Panc1 (cell line): ENCODE measurements around the gene CDS2. TPM values are rescaled to one million over a fixed set of nuclear protein-coding genes. Genes with fewer than 3 reads are reported as not detected.

ENCODE experiments used
- ATAC-seq: fragments of 200-7000 bp; cut with Tn5 transposase; 2 replicates; pipeline ENCODE4 v1.9.1; 2020; ENCODE audit warnings: mild to moderate bottlenecking, moderate library complexity
- BruUV-seq: library from RNA; stranded (reverse); fragments of 400-500 nt; replicated peaks from 2 replicates; lab custom pipeline; 2021; lab: Mats Ljungman, UMichigan
- CTCF ChIA-PET: fragments of 300-600 bp; sonication (Branson Sonifier 250); formaldehyde crosslinking; loops from one replicate; lab custom pipeline; 2022; ENCODE audit warnings: antibody characterized with exemption; lab: Charles Lee
- POLR2A ChIA-PET: fragments of 300-600 bp; sonication (Branson Sonifier 250); formaldehyde crosslinking; loops from one replicate; lab custom pipeline; 2022; ENCODE audit warnings: antibody characterized with exemption; lab: Charles Lee
- DNase-seq: peaks from one replicate; pipeline ENCODE4 v3.0.0-alpha.2; 2010; ENCODE audit warnings: low read depth, low spot score
- H3K27ac ChIP-seq: 2 replicates; pipeline ENCODE4 v1.5.1; 2011; ENCODE audit warnings: mild to moderate bottlenecking, low read length, inconsistent platforms
- H3K27me3 ChIP-seq: fragments of 200-500 bp; sonication (Bioruptor generic); 2 replicates; pipeline ENCODE4 v1.6.0; 2014; ENCODE audit warnings: low read length, inconsistent platforms; ENCODE audit not compliant: control insufficient read depth, insufficient read depth
- H3K36me3 ChIP-seq: fragments of 200-500 bp; sonication (Bioruptor generic); 2 replicates; pipeline ENCODE4 v1.5.1; 2014; ENCODE audit warnings: inconsistent platforms, mild to moderate bottlenecking, low read length, moderate library complexity; ENCODE audit not compliant: control insufficient read depth, insufficient read depth
- H3K4me1 ChIP-seq: 2 replicates; pipeline ENCODE4 v1.5.1; 2011; ENCODE audit warnings: inconsistent platforms, mild to moderate bottlenecking, low read length, moderate library complexity; ENCODE audit not compliant: control insufficient read depth, insufficient read depth
- H3K4me3 ChIP-seq, 2 experiments: 2 replicates each; pipeline ENCODE4 v1.5.1; 2011 to 2012; ENCODE audit warnings: low read depth in 2 of 2, low read length in 2 of 2, mild to moderate bottlenecking in 2 of 2, inconsistent platforms in 1 of 2, moderate library complexity in 1 of 2
- H3K9me3 ChIP-seq: fragments of 200-500 bp; sonication (Bioruptor generic); 2 replicates; pipeline ENCODE4 v1.5.1; 2014; ENCODE audit warnings: low read depth, mild to moderate bottlenecking, inconsistent platforms, low read length, moderate library complexity; ENCODE audit not compliant: control insufficient read depth, insufficient read depth
- CTCF ChIP-seq: fragments of 450-650 bp; IDR thresholded peaks from 2 replicates; pipeline ENCODE4 v1.5.1; 2017; ENCODE audit warnings: mild to moderate bottlenecking
- POLR2AphosphoS5 ChIP-seq: IDR thresholded peaks from 2 replicates; pipeline ENCODE4 v1.6.1; 2012; ENCODE audit warnings: mild to moderate bottlenecking, low read depth, low read length, moderate library complexity
- REST ChIP-seq, 2 experiments: IDR thresholded peaks; 2 replicates each; pipeline ENCODE4 v1.6.1; 2011 to 2012; ENCODE audit warnings: low read depth in 2 of 2, control low read depth in 1 of 2, low read length in 1 of 2, mild to moderate bottlenecking in 1 of 2, moderate library complexity in 1 of 2; ENCODE audit not compliant: insufficient read depth in 1 of 2
- SIN3A ChIP-seq: IDR thresholded peaks from 2 replicates; pipeline ENCODE4 v1.6.1; 2012; ENCODE audit warnings: low read depth, mild to moderate bottlenecking, low read length, moderate library complexity, borderline replicate concordance; ENCODE audit not compliant: insufficient read depth
- TCF7L2 ChIP-seq: IDR thresholded peaks from 2 replicates; pipeline ENCODE4 v1.6.1; 2011; ENCODE audit warnings: mild to moderate bottlenecking, low read depth, low read length, inconsistent platforms
- in situ Hi-C: cut with HindIII; loops from 2 replicates; pipeline ENCODE4 v1.10.0; 2016; ENCODE audit warnings: low sequenced_read_pairs, low pct_unique_long_range_greater_than_20kb
- intact Hi-C: fragments of 100-400 bp; cut with micrococcal nuclease; formaldehyde crosslinking; loops from one replicate; pipeline ENCODE4 v1.10.0; 2022; ENCODE audit not compliant: unreplicated experiment
- total RNA-seq: library from RNA; stranded (reverse); gene quantifications from one replicate; pipeline ENCODE4 v1.2.1, GENCODE V29; 2021; ENCODE audit not compliant: unreplicated experiment

Gene CDS2
- total RNA-seq, 1 experiment from 2014 or later: 54.0 TPM

- ATAC-seq (no peak), DNase-seq (no peak)
- no peaks in the 10 kb centered on the region for H3K27me3 ChIP-seq
- TF ChIP-seq CTCF (no peak), POLR2AphosphoS5 (no peak), REST (IDR thresholded peaks at IDR 0.05; ENCODE audit: insufficient read depth in 1 of 2, low read depth in 2 of 2, low read length in 1 of 2) (no peak), TCF7L2 (no peak), SIN3A (no peak)
- no peak overlapping the region for H3K4me3 ChIP-seq
- ChIA-PET POLR2A (interaction anchor here (0.6 kb wide), 1 partner anchor 50 kb away, joined by 4 read pairs; no protein-coding TSS in a partner anchor), CTCF (no interaction called here)
- intact Hi-C loops: no loop called here
- peaks cover 42% of the 10 kb centered on the region for H3K36me3 ChIP-seq
- no peaks in the 10 kb centered on the region for H3K9me3 ChIP-seq
- peaks cover 20% of the 10 kb centered on the region for H3K4me1 ChIP-seq
- in situ Hi-C loops: no loop called here
- no peak overlapping the region for H3K27ac ChIP-seq
- no TSS peak for BruUV-seq
Observed at GRCh38 chr20:5114403-5114802, 12.4 kb upstream of the CDS2 start.

GRCh38 chr20:5116875-5117274, 9.9 kb upstream of the CDS2 start:
- intact Hi-C loops (no loop called here), in situ Hi-C loops (no loop called here)
- CTCF ChIA-PET: no interaction called here

More at GRCh38 chr20:5116875-5117274, 9.9 kb upstream of the CDS2 start:
- BruUV-seq: no TSS peak
- POLR2A ChIA-PET: no interaction called here
- TF ChIP-seq CTCF: no peak
- no peak for TF ChIP-seq TCF7L2
- TF ChIP-seq SIN3A: no peak
- TF ChIP-seq REST (IDR thresholded peaks at IDR 0.05; ENCODE audit: insufficient read depth in 1 of 2, low read depth in 2 of 2, low read length in 1 of 2): no peak
- TF ChIP-seq POLR2AphosphoS5: no peak
- Histone ChIP-seq H3K9me3 (no peaks in the 10 kb centered on the region), H3K27me3 (no peaks in the 10 kb centered on the region), H3K4me3 (no peak overlapping the region), H3K4me1 (peaks cover 17% of the 10 kb centered on the region), H3K27ac (no peak overlapping the region), H3K36me3 (peaks cover 42% of the 10 kb centered on the region)
- DNase-seq: no peak
- no peak for ATAC-seq
